HCT116 (cell line): Measurements from ENCODE around the gene KATNAL1. TPM values are rescaled to one million over a fixed set of nuclear protein-coding genes. Genes with fewer than 3 reads are reported as not detected.

ENCODE experiments used
- ATAC-seq: fragments of 200-7000 bp; cut with Tn5 transposase; 2 replicates; pipeline ENCODE4 v1.9.1; 2020; ENCODE audit warnings: mild to moderate bottlenecking, moderate library complexity
- BruUV-seq: library from RNA; stranded (reverse); fragments of 400-500 nt; replicated peaks from 2 replicates; lab custom pipeline; 2021; lab: Mats Ljungman, UMichigan
- CTCF ChIA-PET: fragments of 300-600 bp; sonication (Branson Sonifier 250); formaldehyde crosslinking; loops from one replicate; lab custom pipeline; 2021; ENCODE audit warnings: antibody characterized with exemption; lab: Charles Lee
- POLR2A ChIA-PET: fragments of 300-600, 350-600 bp; sonication (Branson Sonifier 250); formaldehyde crosslinking; loops from one replicate; lab custom pipeline; 2021; ENCODE audit warnings: antibody characterized with exemption; lab: Charles Lee
- RAD21 ChIA-PET, 2 experiments: fragments of 300-600 bp; sonication (Branson Sonifier 250); formaldehyde crosslinking; loops; one replicate each; lab custom pipeline; 2023; ENCODE audit warnings: low total read pairs in 2 of 2; ENCODE audit not compliant: uncharacterized antibody in 2 of 2, unreplicated experiment in 2 of 2, low non-redundant PET in 1 of 2; lab: Charles Lee
- DNase-seq: peaks from one replicate; pipeline ENCODE4 v3.0.0-alpha.2; 2010; ENCODE audit warnings: low read depth, low spot score
- H2AFZ ChIP-seq: fragments of 200-600 bp; shearing (Covaris generic), sonication (generic); 2 replicates; pipeline ENCODE4 v1.6.1; 2017; ENCODE audit warnings: low read depth, mixed run types, mixed read lengths, antibody characterized with exemption, low read length; ENCODE audit not compliant: poor library complexity, severe bottlenecking
- H3K27ac ChIP-seq: 2 replicates; pipeline ENCODE4 v1.5.1; 2012; ENCODE audit warnings: low read depth, low read length
- H3K27me3 ChIP-seq: fragments of 200-600 bp; sonication (generic); 2 replicates; pipeline ENCODE4 v1.6.1; 2016; ENCODE audit warnings: mixed run types, low read length, mixed read lengths; ENCODE audit not compliant: insufficient read depth
- H3K36me3 ChIP-seq, 2 experiments: fragments of 200-500 bp in 1 of 2; fragments of 200-600 bp in 1 of 2; sonication (Bioruptor generic) in 1 of 2; sonication (generic) in 1 of 2; 2 replicates each; pipeline versions ENCODE4 v1.5.1 to v1.6.1; 2014 to 2016; ENCODE audit warnings: low read length in 2 of 2, inconsistent platforms in 1 of 2, mixed read lengths in 1 of 2, mixed run types in 1 of 2; ENCODE audit not compliant: insufficient read depth in 2 of 2, control insufficient read depth in 1 of 2
- H3K4me1 ChIP-seq, 2 experiments: fragments of 200-600 bp in 1 of 2; sonication (generic) in 1 of 2; 2 replicates each; pipeline versions ENCODE4 v1.5.1 to v1.6.1; 2012 to 2017; ENCODE audit warnings: low read length in 2 of 2, inconsistent platforms in 1 of 2, mild to moderate bottlenecking in 1 of 2, mixed read lengths in 1 of 2, mixed run types in 1 of 2, moderate library complexity in 1 of 2; ENCODE audit not compliant: insufficient read depth in 2 of 2, control insufficient read depth in 1 of 2
- H3K4me2 ChIP-seq: fragments of 200-600 bp; sonication (generic); 2 replicates; pipeline ENCODE4 v1.6.1; 2017; ENCODE audit warnings: mixed run types, low read length, mixed read lengths
- H3K4me3 ChIP-seq, 2 experiments: fragments of 200-600 bp in 1 of 2; sonication (generic) in 1 of 2; replicated peaks in 1 of 2; 2 replicates each; pipeline ENCODE4 v1.5.1; 2011 to 2016; ENCODE audit warnings: low read length in 2 of 2, control low read depth in 1 of 2, low read depth in 1 of 2, mild to moderate bottlenecking in 1 of 2, mixed read lengths in 1 of 2, mixed run types in 1 of 2
- H3K79me2 ChIP-seq: fragments of 200-600 bp; sonication (generic); 2 replicates; pipeline ENCODE4 v1.6.1; 2017; ENCODE audit warnings: mild to moderate bottlenecking, mixed run types, low read length, moderate library complexity, mixed read lengths; ENCODE audit not compliant: insufficient read depth
- H3K9ac ChIP-seq: fragments of 200-600 bp; sonication (generic); 2 replicates; pipeline ENCODE4 v1.6.1; 2016; ENCODE audit warnings: low read length, mixed read lengths
- H3K9me2 ChIP-seq: fragments of 200-600 bp; sonication (generic), shearing (Covaris generic); 2 replicates; pipeline ENCODE4 v1.6.1; 2017; ENCODE audit warnings: mixed run types, mild to moderate bottlenecking, moderate library complexity; ENCODE audit not compliant: insufficient read depth
- H3K9me3 ChIP-seq, 2 experiments: fragments of 200-500 bp in 1 of 2; fragments of 200-600 bp in 1 of 2; sonication (Bioruptor generic) in 1 of 2; sonication (generic) in 1 of 2; 2 replicates each; pipeline ENCODE4 v1.6.1; 2014 to 2017; ENCODE audit warnings: low read length in 2 of 2, mixed read lengths in 2 of 2, inconsistent platforms in 1 of 2, low read depth in 1 of 2, mild to moderate bottlenecking in 1 of 2, mixed run types in 1 of 2, moderate library complexity in 1 of 2; ENCODE audit not compliant: control insufficient read depth in 1 of 2, insufficient read depth in 1 of 2
- H4K20me1 ChIP-seq: fragments of 200-600 bp; sonication (generic), shearing (Covaris generic); 2 replicates; pipeline ENCODE4 v1.6.1; 2017; ENCODE audit warnings: mixed run types, mild to moderate bottlenecking, moderate library complexity; ENCODE audit not compliant: insufficient read depth
- ATF3 ChIP-seq: IDR thresholded peaks from 2 replicates; pipeline ENCODE4 v1.6.1; 2012
- CBX3 ChIP-seq: IDR thresholded peaks from 2 replicates; pipeline ENCODE4 v1.6.1; 2012; ENCODE audit warnings: low read depth
- CEBPB ChIP-seq: IDR thresholded peaks from 2 replicates; pipeline ENCODE4 v1.6.1; 2012; ENCODE audit warnings: low read depth
- CTCF ChIP-seq, 3 experiments: fragments of 200-600 bp in 1 of 3; sonication (generic) in 1 of 3; IDR thresholded peaks in 2 of 3; conservative IDR thresholded peaks in 1 of 3; 2 replicates each; pipeline ENCODE4 v1.5.1; 2012 to 2017; ENCODE audit warnings: low read depth in 2 of 3, low read length in 2 of 3, antibody characterized with exemption in 1 of 3, borderline replicate concordance in 1 of 3, control low read depth in 1 of 3, mild to moderate bottlenecking in 1 of 3, mixed read lengths in 1 of 3, mixed run types in 1 of 3, moderate library complexity in 1 of 3; ENCODE audit not compliant: insufficient read depth in 1 of 3
- EGR1 ChIP-seq: IDR thresholded peaks from 2 replicates; pipeline ENCODE4 v1.6.1; 2012; ENCODE audit warnings: low read depth
- ELF1 ChIP-seq: IDR thresholded peaks from 2 replicates; pipeline ENCODE4 v1.6.1; 2012; ENCODE audit warnings: low read depth, borderline replicate concordance
- EZH2phosphoT487 ChIP-seq: fragments of 200-600 bp; IDR thresholded peaks from 2 replicates; pipeline ENCODE4 v1.6.1; 2018; ENCODE audit warnings: antibody characterized with exemption, borderline replicate concordance
- FOSL1 ChIP-seq: IDR thresholded peaks from 2 replicates; pipeline ENCODE4 v1.6.1; 2012; ENCODE audit warnings: low read depth
- JUND ChIP-seq: IDR thresholded peaks from 2 replicates; pipeline ENCODE4 v1.6.1; 2012
- POLR2AphosphoS5 ChIP-seq: IDR thresholded peaks from 2 replicates; pipeline ENCODE4 v1.6.1; 2011; ENCODE audit warnings: mild to moderate bottlenecking, low read depth, low read length, moderate library complexity
- RAD21 ChIP-seq: IDR thresholded peaks from 2 replicates; pipeline ENCODE4 v1.6.1; 2012; ENCODE audit warnings: low read depth, mild to moderate bottlenecking
- REST ChIP-seq: IDR thresholded peaks from 2 replicates; pipeline ENCODE4 v1.6.1; 2012; ENCODE audit warnings: low read depth
- SIN3A ChIP-seq: IDR thresholded peaks from 2 replicates; pipeline ENCODE4 v1.6.1; 2012; ENCODE audit warnings: low read depth
- SP1 ChIP-seq: IDR thresholded peaks from 2 replicates; pipeline ENCODE4 v1.6.1; 2012; ENCODE audit warnings: low read depth
- SRF ChIP-seq: IDR thresholded peaks from 2 replicates; pipeline ENCODE4 v1.6.1; 2012; ENCODE audit warnings: low read depth
- YY1 ChIP-seq: IDR thresholded peaks from 2 replicates; pipeline ENCODE4 v1.6.1; 2011; ENCODE audit warnings: low read length, low read depth, moderate library complexity, mild to moderate bottlenecking; ENCODE audit not compliant: insufficient replicate concordance; ENCODE audit errors: extremely low read depth
- ZBTB33 ChIP-seq: IDR thresholded peaks from 2 replicates; pipeline ENCODE4 v1.6.1; 2011; ENCODE audit warnings: mild to moderate bottlenecking, low read length, moderate library complexity; ENCODE audit not compliant: insufficient replicate concordance; ENCODE audit errors: extremely low read depth
- ZFX ChIP-seq: fragments of 450-650 bp; IDR thresholded peaks from 2 replicates; pipeline ENCODE4 v1.6.1; 2017
- ZNF274 ChIP-seq: fragments of 200-500 bp; sonication (Bioruptor generic); IDR thresholded peaks from 2 replicates; pipeline ENCODE4 v1.6.1; 2014; ENCODE audit warnings: mild to moderate bottlenecking, low read depth, low read length, inconsistent platforms
- intact Hi-C: fragments of 100-400 bp; cut with micrococcal nuclease; formaldehyde crosslinking; loops from 2 replicates; pipeline ENCODE4 v1.10.0; 2022
- total RNA-seq: library from RNA; stranded (reverse); gene quantifications from one replicate; pipeline ENCODE4 v1.2.1, GENCODE V29; 2021; ENCODE audit not compliant: unreplicated experiment

Gene KATNAL1
- total RNA-seq, 1 experiment from 2014 or later = 17.3 TPM

GRCh38 chr13:30289533-30289932 lies 17.8 kb downstream of the KATNAL1 start:
- no peak for TF ChIP-seq JUND
- no peak for TF ChIP-seq CBX3
- TF ChIP-seq ZBTB33 = no peak
- TF ChIP-seq ATF3 = no peak
- no peak for TF ChIP-seq REST
- no peak for TF ChIP-seq CEBPB
- TF ChIP-seq YY1 = no peak
- TF ChIP-seq SRF = no peak
- TF ChIP-seq ELF1 = no peak
- no peak for TF ChIP-seq SIN3A
- TF ChIP-seq POLR2AphosphoS5 = no peak
- no peak for TF ChIP-seq CTCF (IDR thresholded peaks at IDR 0.05 in 2 of 3, conservative IDR thresholded peaks at IDR 0.05 in 1 of 3; ENCODE audit: borderline replicate concordance in 1 of 3, insufficient read depth in 1 of 3, low read depth in 2 of 3, low read length in 2 of 3)
- no peak for TF ChIP-seq EZH2phosphoT487
- TF ChIP-seq SP1 = no peak
- no peak for TF ChIP-seq RAD21
- TF ChIP-seq ZFX = no peak
- no peak for TF ChIP-seq ZNF274
- no peak for TF ChIP-seq FOSL1
- no peak for TF ChIP-seq EGR1
- Histone ChIP-seq H3K27ac (no peak overlapping the region), H3K9me3 (no peaks in the 10 kb centered on the region), H3K9ac (no peak overlapping the region), H3K4me3 (no peak overlapping the region), H3K4me2 (no peak overlapping the region), H2AFZ (no peak overlapping the region), H3K9me2 (no peaks in the 10 kb centered on the region), H3K4me1 (peaks cover 5 to 15% of the 10 kb centered on the region in 2 experiments; a peak in 2 of 4 replicates), H4K20me1 (no peaks in the 10 kb centered on the region), H3K27me3 (no peaks in the 10 kb centered on the region), H3K79me2 (peaks cover 84% of the 10 kb centered on the region), H3K36me3 (no peaks in the 10 kb centered on the region)
- intact Hi-C loops = no loop called here
- ChIA-PET RAD21 (no interaction called here), CTCF (no interaction called here), POLR2A (no interaction called here)
- no TSS peak for BruUV-seq
- no peak for ATAC-seq
- no peak for DNase-seq
